Smooth muscle cell (in vitro differentiated cells): ENCODE data around the gene VIPR2. TPM values are rescaled to one million over a fixed set of nuclear protein-coding genes. Genes with fewer than 3 reads are reported as not detected.

Experiments used
- DNase-seq: peaks from one replicate; lab custom pipeline; 2025; ENCODE audit not compliant: unreplicated experiment; lab: John Stamatoyannopoulos, UW
- H2AFZ ChIP-seq: fragments of 200-600 bp; sonication (generic); 2 replicates; pipeline ENCODE4 v1.6.0; 2016; ENCODE audit warnings: antibody characterized with exemption, low read depth, mild to moderate bottlenecking
- H3F3A ChIP-seq: fragments of 200-600 bp; sonication (generic); 2 replicates; pipeline ENCODE4 v1.6.0; 2017; ENCODE audit warnings: antibody characterized with exemption, low read depth
- H3K27ac ChIP-seq: fragments of 200-600 bp; sonication (generic); 2 replicates; pipeline ENCODE4 v1.5.1; 2016; ENCODE audit warnings: low read depth, mild to moderate bottlenecking
- H3K27me3 ChIP-seq: fragments of 200-600 bp; sonication (generic); 2 replicates; pipeline ENCODE4 v1.6.1; 2016; ENCODE audit warnings: low read depth, mild to moderate bottlenecking
- H3K36me3 ChIP-seq: fragments of 200-600 bp; sonication (generic); 2 replicates; pipeline ENCODE4 v1.5.1; 2016; ENCODE audit warnings: low read depth
- H3K4me1 ChIP-seq: fragments of 200-600 bp; sonication (generic); 2 replicates; pipeline ENCODE4 v1.5.1; 2016; ENCODE audit warnings: low read depth
- H3K4me2 ChIP-seq: fragments of 200-600 bp; sonication (generic); 2 replicates; pipeline ENCODE4 v1.6.0; 2016; ENCODE audit warnings: mild to moderate bottlenecking
- H3K4me3 ChIP-seq: fragments of 200-600 bp; sonication (generic); 2 replicates; pipeline ENCODE4 v1.5.1; 2016; ENCODE audit warnings: mild to moderate bottlenecking
- H3K79me2 ChIP-seq: fragments of 200-600 bp; sonication (generic); 2 replicates; pipeline ENCODE4 v1.6.0; 2016; ENCODE audit warnings: low read depth, mild to moderate bottlenecking
- H3K9ac ChIP-seq: fragments of 200-600 bp; sonication (generic); 2 replicates; pipeline ENCODE4 v1.6.0; 2016; ENCODE audit warnings: low read depth
- H3K9me3 ChIP-seq: fragments of 200-600 bp; sonication (generic); replicated peaks from 2 replicates; pipeline ENCODE4 v1.5.1; 2016; ENCODE audit warnings: low read depth
- H4K20me1 ChIP-seq: fragments of 200-600 bp; sonication (generic); 2 replicates; pipeline ENCODE4 v1.6.0; 2016; ENCODE audit warnings: low read depth
- CTCF ChIP-seq: fragments of 200-600 bp; sonication (generic); IDR thresholded peaks from 2 replicates; pipeline ENCODE4 v1.5.1; 2017; ENCODE audit warnings: borderline replicate concordance, mild to moderate bottlenecking, antibody characterized with exemption; ENCODE audit not compliant: insufficient read depth, poor library complexity, severe bottlenecking
- WGBS: methylation state at CpG from one replicate; pipeline ENCODE4 v1.1.7; 2016; ENCODE audit warnings: low lambda C conversion rate; 5-methylcytosine and 5-hydroxymethylcytosine counted together
- polyA plus RNA-seq: library from polyadenylated mRNA; unstranded; fragments of >200 nt; fragmentation: Nextera tagmentation; extraction: Ambion mirVana; gene quantifications from 2 replicates; pipeline ENCODE4 v1.2.1, GENCODE V29; 2016
- total RNA-seq: library from RNA; depleted of rRNA; stranded (reverse); fragments of >200 nt; gene quantifications from 2 replicates; pipeline ENCODE4 v1.2.3, GENCODE V29; 2014

The VIPR2 gene
- total and polyA plus RNA-seq, 2 experiments from 2014 or later = not detected

GRCh38 chr7:159088016-159088865, 56.4 kb downstream of the VIPR2 start:
- Histone ChIP-seq H3K27me3 (no peaks in the 10 kb centered on the region), H3K79me2 (no peaks in the 10 kb centered on the region), H3K36me3 (no peaks in the 10 kb centered on the region), H3K4me1 (no peaks in the 10 kb centered on the region), H4K20me1 (no peaks in the 10 kb centered on the region), H2AFZ (no peak overlapping the region), H3K4me3 (no peak overlapping the region), H3K9me3 (no peaks in the 10 kb centered on the region), H3K4me2 (no peak overlapping the region), H3K9ac (no peak overlapping the region), H3F3A (no peaks in the 10 kb centered on the region), H3K27ac (no peak overlapping the region)
- no peak for DNase-seq
- TF ChIP-seq CTCF = no peak
- WGBS = 91% methylated on average over 18 of the region's 18 CpGs

GRCh38 chr7:159086301-159086925, 58.3 kb downstream of the VIPR2 start:
- no peaks in the 10 kb centered on the region for H3F3A ChIP-seq
- no peak for DNase-seq
- H3K4me1 ChIP-seq = no peaks in the 10 kb centered on the region
- no peaks in the 10 kb centered on the region for H3K36me3 ChIP-seq
- no peaks in the 10 kb centered on the region for H3K79me2 ChIP-seq
- H3K4me3 ChIP-seq = no peak overlapping the region
- H2AFZ ChIP-seq = no peak overlapping the region
- H3K27me3 ChIP-seq = no peaks in the 10 kb centered on the region
- no peak for TF ChIP-seq CTCF
- no peaks in the 10 kb centered on the region for H3K9me3 ChIP-seq
- no peak overlapping the region for H3K27ac ChIP-seq
- 87% methylated on average over 10 of the region's 10 CpGs for WGBS
- no peak overlapping the region for H3K4me2 ChIP-seq
- H3K9ac ChIP-seq = no peak overlapping the region
- no peaks in the 10 kb centered on the region for H4K20me1 ChIP-seq

DNA sequence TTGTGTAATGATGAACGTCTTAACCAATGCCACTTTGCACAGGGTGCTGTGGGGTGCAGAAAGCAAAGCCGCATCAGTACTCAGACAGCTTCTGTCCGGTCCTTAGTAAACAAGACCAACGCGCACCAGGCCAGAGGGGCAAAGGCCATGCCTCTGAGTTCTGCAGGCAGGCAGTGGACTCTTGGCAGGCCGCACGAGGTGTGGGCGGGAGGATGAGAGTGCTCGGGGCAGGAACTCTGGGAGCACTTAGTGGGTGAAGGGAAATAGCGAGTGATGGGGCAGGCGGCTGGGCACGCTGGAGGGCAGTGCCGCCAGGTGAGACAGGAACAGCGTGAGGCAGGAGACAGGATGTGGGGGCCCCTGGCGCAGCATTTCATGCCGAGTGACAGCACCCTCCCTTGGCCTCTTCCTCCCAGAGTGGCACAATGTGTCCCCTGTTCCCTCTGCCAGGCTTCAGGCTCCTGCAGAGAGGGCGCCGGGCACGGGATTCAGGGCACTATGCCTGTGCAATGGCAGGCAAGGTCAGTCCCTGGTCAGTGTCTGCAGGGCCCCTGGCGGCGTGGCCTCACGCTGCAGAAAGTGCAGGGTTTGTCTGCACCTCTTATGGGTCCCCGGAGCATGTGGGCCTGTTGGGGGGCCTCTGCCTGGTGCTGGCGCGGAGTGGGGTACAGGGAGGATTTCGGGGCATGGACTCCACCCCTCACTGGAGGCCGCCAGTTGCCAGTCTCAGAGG, 60.4 kb downstream of the VIPR2 start:
- H3K79me2 ChIP-seq = no peaks in the 10 kb centered on the region
- no peak overlapping the region for H3K4me2 ChIP-seq
- H2AFZ ChIP-seq = no peak overlapping the region
- no peaks in the 10 kb centered on the region for H4K20me1 ChIP-seq
- TF ChIP-seq CTCF = no peak
- H3K4me3 ChIP-seq = no peak overlapping the region
- no peak for DNase-seq
- WGBS = 90% methylated on average over 27 of the region's 27 CpGs
- H3K27ac ChIP-seq = no peak overlapping the region
- H3K9ac ChIP-seq = no peak overlapping the region
- H3K4me1 ChIP-seq = no peaks in the 10 kb centered on the region
- H3K36me3 ChIP-seq = no peaks in the 10 kb centered on the region
- H3K27me3 ChIP-seq = no peaks in the 10 kb centered on the region
- no peaks in the 10 kb centered on the region for H3F3A ChIP-seq
- H3K9me3 ChIP-seq = no peaks in the 10 kb centered on the region
